Fibroblast of mammary gland (primary cell): ENCODE results near the gene NOLC1.

Experiments used
- DNase-seq: peaks from one replicate; pipeline ENCODE4 v3.0.0-alpha.2; 2010; ENCODE audit warnings: low read depth
- H3K4me3 ChIP-seq: 2 replicates; pipeline ENCODE4 v1.5.1; 2011; ENCODE audit warnings: low read depth, mild to moderate bottlenecking, low read length, moderate library complexity; ENCODE audit not compliant: control insufficient read depth
- TF ChIP-seq, protein P1 (sequence below): conservative IDR thresholded peaks from 2 replicates; pipeline ENCODE4 v1.5.1; 2011; ENCODE audit warnings: low read depth, low read length, inconsistent platforms; ENCODE audit not compliant: control insufficient read depth, insufficient read depth

The NOLC1 gene

GRCh38 chr10:102170602-102171001 is 18.4 kb downstream of the NOLC1 start:
- no peak for DNase-seq
- TF ChIP-seq, protein P1, sequence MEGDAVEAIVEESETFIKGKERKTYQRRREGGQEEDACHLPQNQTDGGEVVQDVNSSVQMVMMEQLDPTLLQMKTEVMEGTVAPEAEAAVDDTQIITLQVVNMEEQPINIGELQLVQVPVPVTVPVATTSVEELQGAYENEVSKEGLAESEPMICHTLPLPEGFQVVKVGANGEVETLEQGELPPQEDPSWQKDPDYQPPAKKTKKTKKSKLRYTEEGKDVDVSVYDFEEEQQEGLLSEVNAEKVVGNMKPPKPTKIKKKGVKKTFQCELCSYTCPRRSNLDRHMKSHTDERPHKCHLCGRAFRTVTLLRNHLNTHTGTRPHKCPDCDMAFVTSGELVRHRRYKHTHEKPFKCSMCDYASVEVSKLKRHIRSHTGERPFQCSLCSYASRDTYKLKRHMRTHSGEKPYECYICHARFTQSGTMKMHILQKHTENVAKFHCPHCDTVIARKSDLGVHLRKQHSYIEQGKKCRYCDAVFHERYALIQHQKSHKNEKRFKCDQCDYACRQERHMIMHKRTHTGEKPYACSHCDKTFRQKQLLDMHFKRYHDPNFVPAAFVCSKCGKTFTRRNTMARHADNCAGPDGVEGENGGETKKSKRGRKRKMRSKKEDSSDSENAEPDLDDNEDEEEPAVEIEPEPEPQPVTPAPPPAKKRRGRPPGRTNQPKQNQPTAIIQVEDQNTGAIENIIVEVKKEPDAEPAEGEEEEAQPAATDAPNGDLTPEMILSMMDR: no peak

GRCh38 chr10:102172288-102172687 is 20.1 kb downstream of the NOLC1 start:
- TF ChIP-seq, protein P1: no peak
- H3K4me3 ChIP-seq: no peak overlapping the region
- DNase-seq: no peak

More at GRCh38 chr10:102170602-102171001, 18.4 kb downstream of the NOLC1 start:
- H3K4me3 ChIP-seq: no peak overlapping the region

DNA sequence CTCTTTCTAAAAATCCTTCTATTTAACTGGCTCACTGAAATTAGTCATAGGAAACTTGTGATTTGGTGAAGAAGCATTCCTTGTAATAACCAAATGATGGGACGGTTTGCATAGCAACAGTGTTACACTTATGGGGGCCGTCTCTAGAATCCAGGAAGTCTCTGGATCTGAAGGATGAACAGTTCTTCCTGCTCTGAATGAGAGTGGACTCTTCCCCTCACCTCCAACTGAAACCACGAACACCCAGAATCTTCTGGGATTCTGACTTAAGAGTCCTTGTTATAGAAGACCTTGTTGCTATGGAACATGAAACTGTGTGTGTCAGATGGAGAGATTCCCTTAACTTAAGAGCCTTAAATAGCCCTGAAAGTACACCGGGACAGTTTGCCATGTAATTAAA is 23.2 kb downstream of the NOLC1 start:
- TF ChIP-seq, protein P1: no peak
- peak; percentile 84 for DNase-seq
- H3K4me3 ChIP-seq: no peak overlapping the region

DNA sequence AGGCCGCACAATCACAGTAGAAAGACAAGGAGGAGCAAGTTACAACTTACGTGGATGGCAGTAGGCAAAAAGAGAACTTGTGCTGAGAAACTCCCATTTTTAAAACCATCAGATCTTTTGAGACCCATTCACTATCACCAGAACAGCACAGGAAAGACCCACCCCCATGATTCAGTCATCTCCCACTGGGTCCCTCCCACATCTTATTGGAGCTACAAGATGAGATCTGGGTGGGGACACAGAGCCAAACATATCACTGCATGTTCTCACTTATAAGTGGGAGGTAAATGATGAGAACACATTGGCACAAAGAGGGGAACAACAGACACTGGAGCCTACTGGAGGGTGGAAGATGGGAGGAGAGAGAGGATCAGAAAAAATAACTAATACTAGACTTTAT is 32.4 kb downstream of the NOLC1 start:
- H3K4me3 ChIP-seq: no peak overlapping the region
- TF ChIP-seq, protein P1: no peak
- DNase-seq: no peak

- no peak for DNase-seq
- no peak overlapping the region for H3K4me3 ChIP-seq
- TF ChIP-seq, protein P1: no peak
Observed at GRCh38 chr10:102185272-102185671, 33.1 kb downstream of the NOLC1 start.

DNA sequence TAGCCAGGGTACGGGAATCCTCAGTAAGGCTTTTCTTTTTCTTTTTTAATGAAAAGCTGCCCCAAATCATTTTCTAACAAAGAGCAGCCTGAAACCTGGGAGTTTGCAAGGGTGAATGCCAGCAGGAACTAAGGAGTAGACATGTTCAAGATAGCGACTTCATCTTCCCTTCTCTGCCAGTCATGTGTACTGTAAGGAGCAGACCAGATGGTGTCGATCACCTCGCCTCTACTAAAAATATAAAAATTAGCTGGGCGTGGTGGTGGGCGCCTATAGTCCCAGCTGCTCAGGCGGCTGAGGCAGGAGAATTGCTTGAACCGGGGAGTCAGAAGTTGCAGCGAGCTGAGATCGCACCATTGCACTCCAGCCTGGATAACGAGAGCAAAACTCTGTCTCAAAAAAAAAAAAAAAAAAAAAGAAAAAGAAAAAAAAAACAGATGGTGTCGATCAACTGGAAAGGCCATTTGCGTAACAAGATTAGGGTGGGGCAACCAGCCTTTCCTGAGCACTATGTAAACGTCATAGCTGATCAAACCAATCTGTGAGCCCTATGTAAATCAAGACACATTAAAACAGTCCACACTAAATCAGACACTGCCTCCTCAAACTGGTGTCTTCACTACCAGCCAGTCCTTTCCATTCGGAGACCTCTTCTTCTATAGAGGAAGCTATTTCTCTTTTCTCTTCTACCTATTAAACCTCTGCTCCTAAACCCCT is 33.8 kb downstream of the NOLC1 start:
- TF ChIP-seq, protein P1: no peak
- DNase-seq: peak; percentile 42
- H3K4me3 ChIP-seq: no peak overlapping the region
